GM23338 (cell line): ENCODE data around the gene SOX15. TPM values are rescaled to one million over a fixed set of nuclear protein-coding genes. Genes with fewer than 3 reads are reported as not detected.

Experiments
- ATAC-seq: fragments of 200-7000 bp; cut with Tn5 transposase; 3 replicates; pipeline ENCODE4 v1.9.1; 2020
- DNase-seq: peaks from one replicate; pipeline ENCODE4 v3.0.0-alpha.2; 2015; ENCODE audit warnings: low spot score
- H2AFZ ChIP-seq: fragments of 200-600 bp; sonication (generic); 2 replicates; pipeline ENCODE4 v1.8.0; 2016; ENCODE audit warnings: antibody characterized with exemption, mild to moderate bottlenecking, moderate library complexity
- H3F3A ChIP-seq: fragments of 200-600 bp; sonication (generic); replicated peaks from 2 replicates; pipeline ENCODE4 v1.8.0; 2017; ENCODE audit warnings: antibody characterized with exemption, mixed run types, low read depth
- H3K27ac ChIP-seq: fragments of 200-600 bp; sonication (generic); 2 replicates; pipeline ENCODE4 v1.6.1; 2016; ENCODE audit warnings: low read depth
- H3K27me3 ChIP-seq: fragments of 200-600 bp; sonication (generic); 2 replicates; pipeline ENCODE4 v1.8.0; 2016; ENCODE audit warnings: mild to moderate bottlenecking, mixed run types, moderate library complexity; ENCODE audit not compliant: insufficient read depth
- H3K36me3 ChIP-seq: fragments of 200-600 bp; sonication (generic); 2 replicates; pipeline ENCODE4 v1.8.0; 2016; ENCODE audit warnings: mild to moderate bottlenecking; ENCODE audit not compliant: insufficient read depth
- H3K4me1 ChIP-seq: fragments of 200-600 bp; sonication (generic); 2 replicates; pipeline ENCODE4 v1.8.0; 2016; ENCODE audit warnings: mild to moderate bottlenecking, moderate library complexity; ENCODE audit not compliant: insufficient read depth
- H3K4me2 ChIP-seq: fragments of 200-600 bp; sonication (generic); 2 replicates; pipeline ENCODE4 v1.7.1; 2017; ENCODE audit warnings: mixed run types
- H3K4me3 ChIP-seq: fragments of 200-600 bp; sonication (generic); 2 replicates; pipeline ENCODE4 v1.6.1; 2016; ENCODE audit warnings: mixed run types
- H3K79me2 ChIP-seq: fragments of 200-600 bp; sonication (generic); replicated peaks from 2 replicates; pipeline ENCODE4 v1.8.0; 2017; ENCODE audit warnings: mild to moderate bottlenecking; ENCODE audit not compliant: insufficient read depth
- H3K9me2 ChIP-seq: fragments of 200-600 bp; sonication (generic); 2 replicates; pipeline ENCODE4 v1.8.0; 2017; ENCODE audit not compliant: insufficient read depth
- H4K20me1 ChIP-seq: fragments of 200-600 bp; sonication (generic); replicated peaks from 2 replicates; pipeline ENCODE4 v1.8.0; 2017; ENCODE audit warnings: mild to moderate bottlenecking; ENCODE audit not compliant: insufficient read depth
- H3K27ac Mint-ChIP-seq: 2 replicates; pipeline ENCODE4 v1.8.0; 2020; ENCODE audit warnings: inconsistent platforms, mild to moderate bottlenecking, moderate library complexity, mixed read lengths
- H3K27me3 Mint-ChIP-seq: 3 replicates; pipeline ENCODE4 v1.8.0; 2022; ENCODE audit warnings: low read depth, mild to moderate bottlenecking, moderate library complexity, mixed read lengths, inconsistent platforms; ENCODE audit not compliant: insufficient read depth, poor library complexity
- H3K36me3 Mint-ChIP-seq: 3 replicates; pipeline ENCODE4 v1.8.0; 2021; ENCODE audit warnings: low read depth, mild to moderate bottlenecking, inconsistent platforms, moderate library complexity, mixed read lengths
- H3K4me1 Mint-ChIP-seq: 3 replicates; pipeline ENCODE4 v1.8.0; 2020; ENCODE audit warnings: mild to moderate bottlenecking, inconsistent platforms, mixed read lengths
- H3K4me3 Mint-ChIP-seq: 3 replicates; pipeline ENCODE4 v1.8.0; 2021; ENCODE audit warnings: moderate library complexity, mild to moderate bottlenecking, inconsistent platforms, mixed read lengths
- H3K9me3 Mint-ChIP-seq: 3 replicates; pipeline ENCODE4 v1.8.0; 2020; ENCODE audit warnings: moderate library complexity, mild to moderate bottlenecking, inconsistent platforms, mixed read lengths
- CREB1 ChIP-seq: fragments of 250-450 bp; sonication (Bioruptor Pico); IDR thresholded peaks from 2 replicates; pipeline ENCODE4 v1.5.0; 2020; ENCODE audit warnings: low read depth, mild to moderate bottlenecking, moderate library complexity
- ETS1 ChIP-seq: IDR thresholded peaks from 2 replicates; pipeline ENCODE4 v1.6.1; 2016; ENCODE audit warnings: antibody characterized with exemption
- EZH2 ChIP-seq: fragments of 200-600 bp; sonication (generic); IDR thresholded peaks from one replicate; pipeline ENCODE4 v1.8.0; 2017; ENCODE audit warnings: antibody characterized with exemption, mild to moderate bottlenecking, low read depth; ENCODE audit not compliant: unreplicated experiment
- NANOG ChIP-seq: IDR thresholded peaks from 2 replicates; pipeline ENCODE4 v1.6.1; 2016; ENCODE audit warnings: antibody characterized with exemption, borderline replicate concordance
- POLR2AphosphoS5 ChIP-seq: IDR thresholded peaks from 2 replicates; pipeline ENCODE4 v1.6.1; 2016; ENCODE audit warnings: antibody characterized with exemption, low read depth
- REST ChIP-seq: IDR thresholded peaks from one replicate; pipeline ENCODE4 v1.6.1; 2018; ENCODE audit warnings: antibody characterized with exemption; ENCODE audit not compliant: unreplicated experiment
- STAT1 ChIP-seq: IDR thresholded peaks from one replicate; pipeline ENCODE4 v1.6.1; 2016; ENCODE audit warnings: antibody characterized with exemption; ENCODE audit not compliant: unreplicated experiment
- ZNF462 ChIP-seq: fragments of 250-450 bp; sonication (Bioruptor Pico); IDR thresholded peaks from 2 replicates; pipeline ENCODE4 v1.5.0; 2020; ENCODE audit warnings: mild to moderate bottlenecking, moderate library complexity
- polyA plus RNA-seq: library from polyadenylated mRNA; unstranded; fragments of >200 nt; fragmentation: Nextera tagmentation; extraction: Ambion mirVana; gene quantifications from 2 replicates; pipeline ENCODE4 v1.2.1, GENCODE V29; 2016
- total RNA-seq: library from RNA; depleted of rRNA; stranded (reverse); fragments of >200 nt; shearing (Covaris generic); gene quantifications from 2 replicates; pipeline ENCODE4 v1.2.3, GENCODE V29; 2014

Gene SOX15
- total and polyA plus RNA-seq, 2 experiments from 2014 or later, result 29.9 to 43.0 TPM

- peaks cover 37% of the 10 kb centered on the region for H3K27me3 Mint-ChIP-seq
- H3K4me2 ChIP-seq, result peak overlapping the region; percentile 100
- no peaks in the 10 kb centered on the region for H3K27me3 ChIP-seq
- peaks cover 47% of the 10 kb centered on the region for H3K4me1 Mint-ChIP-seq
- no peak; the same call in 1 of the 2 replicates for TF ChIP-seq ETS1
- peak; percentile 98 for TF ChIP-seq CREB1
- TF ChIP-seq EZH2, result no peak
- no peak for TF ChIP-seq ZNF462 (CRISPR knock-in tag)
- TF ChIP-seq REST, result no peak
- no peak for TF ChIP-seq STAT1
- TF ChIP-seq POLR2AphosphoS5, result peak; percentile 94
- no peak for TF ChIP-seq NANOG
- no peaks in the 10 kb centered on the region for H3K9me2 ChIP-seq
- peak; percentile 99 for DNase-seq
- peaks cover 62% of the 10 kb centered on the region for H3F3A ChIP-seq
- peaks cover 40% of the 10 kb centered on the region for H4K20me1 ChIP-seq
- H3K79me2 ChIP-seq, result peaks cover 59% of the 10 kb centered on the region
- H3K9me3 Mint-ChIP-seq, result peaks cover 11% of the 10 kb centered on the region; the same call in 2 of the 3 replicates
- H3K4me3 Mint-ChIP-seq, result peak overlapping the region; percentile 90
- peaks cover 42% of the 10 kb centered on the region for H3K36me3 ChIP-seq
- peak overlapping the region; percentile 100 for H3K4me3 ChIP-seq
- H3K27ac Mint-ChIP-seq, result peak overlapping the region; percentile 100
- peak overlapping the region; percentile 97 for H3K27ac ChIP-seq
- H2AFZ ChIP-seq, result no peak overlapping the region
- peaks cover 38% of the 10 kb centered on the region for H3K4me1 ChIP-seq
- no peak for ATAC-seq
- peaks cover 88% of the 10 kb centered on the region for H3K36me3 Mint-ChIP-seq
These were observed 17.1 kb downstream of the SOX15 start for GRCh38 chr17:7572588-7573323.
